GM20000 (cell line): ENCODE data around the gene VPS52.
"Not testable (repeated sequence)": the region's sequence is repeated elsewhere in the genome, so short reads cannot be mapped to it uniquely, and the experiment has no call there.

Experiments
- DNase-seq: peaks from one replicate; pipeline ENCODE4 v3.0.0; 2012; ENCODE audit warnings: low spot score
- CTCF ChIP-seq: IDR thresholded peaks from 2 replicates; pipeline ENCODE4 v1.5.1; 2012; ENCODE audit warnings: mild to moderate bottlenecking, control low read depth; ENCODE audit errors: extremely low read depth, missing control alignments

The VPS52 gene

GRCh38 chr6:33292996-33293682 is 21.5 kb upstream of the VPS52 start:
- no peak for TF ChIP-seq CTCF
- no peak for DNase-seq

GRCh38 chr6:33290459-33290858 is 18.8 kb upstream of the VPS52 start:
- no peak for DNase-seq
- TF ChIP-seq CTCF = no peak

GRCh38 chr6:33289784-33290315 is 18.2 kb upstream of the VPS52 start:
- no peak for TF ChIP-seq CTCF
- no peak for DNase-seq

- DNase-seq = peak; percentile 92
- no peak for TF ChIP-seq CTCF
Observed at GRCh38 chr6:33288921-33289783, 17.5 kb upstream of the VPS52 start, which contains the start of the genes PFDN6 and WDR46. TSS of gene PFDN6 (plus strand) at chr6:33289601. CDS start at chr6:33289857, 256 bp downstream. TSS of gene WDR46 (minus strand) at chr6:33289239. CDS start at chr6:33289170, 69 bp downstream.

- no peak for TF ChIP-seq CTCF
- DNase-seq = no peak
Observed at GRCh38 chr6:33288141-33288920, 16.7 kb upstream of the VPS52 start.

- TF ChIP-seq CTCF = no peak
- no peak for DNase-seq
Observed at GRCh38 chr6:33286946-33287914, 15.6 kb upstream of the VPS52 start.

- not testable (repeated sequence) for DNase-seq
Observed at GRCh38 chr6:33285214-33285613, 13.5 kb upstream of the VPS52 start.
